GM12872 (cell line): Measurements from ENCODE around the gene SRP19.

Experiments used
- CTCF ChIP-seq: IDR thresholded peaks from 3 replicates; pipeline ENCODE4 v1.5.1; 2011; ENCODE audit warnings: low read depth, mild to moderate bottlenecking, low read length, moderate library complexity; ENCODE audit not compliant: insufficient read depth

Gene SRP19

GRCh38 chr5:112857866-112858265 is 3.2 kb upstream of the SRP19 start:
- TF ChIP-seq CTCF: no peak

DNA sequence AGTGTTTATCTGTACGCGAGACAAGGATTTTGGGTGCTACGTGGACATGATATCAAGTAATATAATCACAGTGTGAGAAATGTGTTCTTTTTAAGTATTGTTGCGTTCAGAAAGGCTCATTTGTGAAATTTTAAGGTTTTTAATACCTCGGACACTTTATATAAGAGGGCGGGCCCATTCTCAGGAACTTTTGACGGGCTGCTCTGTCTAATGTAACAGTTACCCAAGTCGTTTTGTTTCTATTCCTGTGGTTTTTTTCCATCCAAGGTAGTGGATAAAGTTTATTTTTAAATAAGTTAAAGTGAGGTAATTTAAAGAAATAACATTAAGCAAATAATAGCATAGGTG is 525 bp downstream of the SRP19 start:
- no peak for TF ChIP-seq CTCF

- TF ChIP-seq CTCF: no peak
These were observed 998 bp downstream of the SRP19 start for GRCh38 chr5:112862085-112862484.

- TF ChIP-seq CTCF: no peak
These were observed 2.5 kb downstream of the SRP19 start for GRCh38 chr5:112863549-112863948.

DNA sequence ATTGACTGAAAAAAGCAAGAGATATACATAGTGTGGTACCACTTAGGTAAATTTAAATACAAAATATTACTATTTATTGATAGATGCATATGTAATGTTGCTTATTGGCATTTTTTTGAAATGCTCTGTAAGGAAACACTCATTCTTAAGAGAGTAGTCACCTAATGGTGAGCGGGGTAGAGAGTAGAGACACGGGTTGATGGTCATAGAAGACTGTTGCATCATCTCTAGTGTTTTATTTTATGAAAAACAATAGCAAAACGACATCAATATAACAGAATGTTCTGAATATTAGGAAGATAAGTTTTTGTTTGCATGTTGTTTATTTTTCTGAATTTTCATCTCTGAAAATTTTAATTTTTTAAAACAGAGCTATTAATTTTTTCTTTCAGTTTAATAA is 4.0 kb downstream of the SRP19 start:
- TF ChIP-seq CTCF: no peak

DNA sequence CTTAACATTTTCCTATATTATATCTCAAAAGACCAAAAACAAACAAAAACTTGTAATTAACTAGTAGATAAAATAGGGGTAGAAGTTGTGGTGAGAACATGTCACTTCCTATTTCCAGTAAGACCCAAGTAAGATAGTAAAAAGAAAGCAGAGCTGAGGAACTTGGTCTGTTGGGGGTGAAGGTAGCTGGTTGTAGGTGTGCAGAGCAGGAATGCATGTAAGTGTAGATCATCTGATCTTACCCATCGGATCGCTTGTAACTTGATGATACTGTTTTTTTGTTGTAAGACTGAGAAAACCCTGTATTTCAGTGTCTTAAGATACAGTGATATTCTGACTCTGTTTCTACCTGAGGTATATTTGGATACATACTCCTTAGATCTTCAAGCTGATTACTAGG is 5.7 kb downstream of the SRP19 start:
- no peak for TF ChIP-seq CTCF

DNA sequence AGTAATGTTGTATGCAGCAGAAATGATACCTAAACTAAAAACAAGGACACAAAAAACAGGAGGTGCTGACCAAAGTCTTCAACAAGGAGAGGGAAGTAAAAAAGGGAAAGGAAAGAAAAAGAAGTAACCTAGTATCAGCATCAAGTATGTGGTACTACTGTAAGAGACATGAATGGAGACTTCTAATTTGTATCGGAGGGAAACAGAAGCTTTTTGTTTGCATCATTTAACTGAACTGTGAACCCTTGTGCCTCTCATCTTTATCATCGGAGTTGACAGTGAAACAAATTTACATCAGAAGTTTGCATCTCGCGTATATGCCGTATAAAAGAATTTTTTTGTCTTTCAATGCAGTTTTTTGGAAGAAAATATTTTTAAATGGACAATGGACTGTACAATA is 6.3 kb downstream of the SRP19 start:
- TF ChIP-seq CTCF: no peak

- TF ChIP-seq CTCF: no peak
These were observed 8.9 kb downstream of the SRP19 start for GRCh38 chr5:112869948-112870347.
